NCI-H1930 (cell line): ENCODE measurements around the gene ADAMTS6.
"Not testable (repeated sequence)": the region's sequence is repeated elsewhere in the genome, so short reads cannot be mapped to it uniquely, and the experiment has no call there.

Source experiments
- DNase-seq, 2 experiments: peaks; one replicate each; lab custom pipeline; 2025; lab: John Stamatoyannopoulos, UW

Gene ADAMTS6, protein sequence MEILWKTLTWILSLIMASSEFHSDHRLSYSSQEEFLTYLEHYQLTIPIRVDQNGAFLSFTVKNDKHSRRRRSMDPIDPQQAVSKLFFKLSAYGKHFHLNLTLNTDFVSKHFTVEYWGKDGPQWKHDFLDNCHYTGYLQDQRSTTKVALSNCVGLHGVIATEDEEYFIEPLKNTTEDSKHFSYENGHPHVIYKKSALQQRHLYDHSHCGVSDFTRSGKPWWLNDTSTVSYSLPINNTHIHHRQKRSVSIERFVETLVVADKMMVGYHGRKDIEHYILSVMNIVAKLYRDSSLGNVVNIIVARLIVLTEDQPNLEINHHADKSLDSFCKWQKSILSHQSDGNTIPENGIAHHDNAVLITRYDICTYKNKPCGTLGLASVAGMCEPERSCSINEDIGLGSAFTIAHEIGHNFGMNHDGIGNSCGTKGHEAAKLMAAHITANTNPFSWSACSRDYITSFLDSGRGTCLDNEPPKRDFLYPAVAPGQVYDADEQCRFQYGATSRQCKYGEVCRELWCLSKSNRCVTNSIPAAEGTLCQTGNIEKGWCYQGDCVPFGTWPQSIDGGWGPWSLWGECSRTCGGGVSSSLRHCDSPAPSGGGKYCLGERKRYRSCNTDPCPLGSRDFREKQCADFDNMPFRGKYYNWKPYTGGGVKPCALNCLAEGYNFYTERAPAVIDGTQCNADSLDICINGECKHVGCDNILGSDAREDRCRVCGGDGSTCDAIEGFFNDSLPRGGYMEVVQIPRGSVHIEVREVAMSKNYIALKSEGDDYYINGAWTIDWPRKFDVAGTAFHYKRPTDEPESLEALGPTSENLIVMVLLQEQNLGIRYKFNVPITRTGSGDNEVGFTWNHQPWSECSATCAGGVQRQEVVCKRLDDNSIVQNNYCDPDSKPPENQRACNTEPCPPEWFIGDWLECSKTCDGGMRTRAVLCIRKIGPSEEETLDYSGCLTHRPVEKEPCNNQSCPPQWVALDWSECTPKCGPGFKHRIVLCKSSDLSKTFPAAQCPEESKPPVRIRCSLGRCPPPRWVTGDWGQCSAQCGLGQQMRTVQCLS (N-terminal part only)

DNA sequence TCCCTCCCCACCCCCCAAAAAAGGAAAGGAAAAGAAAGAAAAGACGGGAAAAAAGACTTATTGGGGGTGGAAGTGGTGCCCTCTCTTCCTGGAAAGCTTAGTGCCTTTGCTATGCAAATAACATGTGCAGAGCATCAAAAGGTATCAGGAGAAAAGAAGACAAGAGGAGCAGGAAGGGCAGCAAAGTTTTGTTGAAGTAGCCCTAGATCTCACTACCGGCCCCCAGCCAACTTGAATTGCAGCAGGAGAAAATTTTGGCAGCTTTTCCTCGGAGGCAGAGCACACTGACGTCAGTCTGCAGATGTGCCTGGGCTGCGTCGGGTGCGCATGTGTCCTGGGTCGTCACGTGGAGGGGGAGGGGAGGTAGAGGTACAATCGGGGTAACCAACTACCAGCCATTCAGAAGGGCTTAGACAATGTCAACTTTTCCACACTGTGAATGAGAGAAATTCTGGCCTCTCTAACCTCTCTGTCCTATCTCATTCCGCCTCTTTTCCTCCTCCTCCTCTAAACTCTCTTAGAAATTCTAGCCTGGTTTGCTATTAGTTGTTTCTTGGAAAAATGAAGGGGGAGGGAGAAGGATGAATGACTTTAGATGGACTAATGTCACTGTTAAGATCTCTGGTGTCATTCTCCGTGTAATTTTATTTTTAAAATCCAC lies at the start of gene ADAMTS6:
TSS of gene ADAMTS6 (minus strand) at position 286 of the 661 bp plus-strand sequence. CDS start 8,247 bp downstream, outside the sequence.
- DNase-seq = peak; percentile 10 to 16

DNA sequence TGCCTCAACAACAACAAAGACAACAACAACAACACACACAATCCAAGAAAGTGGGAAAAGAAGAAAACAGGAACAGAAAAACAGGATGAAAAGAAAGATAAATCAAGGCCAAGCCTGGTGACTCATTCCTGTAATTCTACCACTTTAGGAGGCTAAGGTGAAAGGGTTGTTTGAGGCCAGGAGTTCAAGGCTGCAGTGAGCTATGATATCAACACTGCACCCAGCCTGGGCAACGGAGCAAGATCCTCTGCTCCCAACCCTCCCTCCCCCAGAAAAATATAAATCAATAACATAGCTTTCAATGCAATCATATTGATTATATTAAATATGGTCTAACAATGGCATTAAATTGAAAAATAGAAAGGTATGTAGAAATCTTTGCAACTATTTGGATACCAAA lies 49.2 kb upstream of the ADAMTS6 start:
- DNase-seq = no peak

DNA sequence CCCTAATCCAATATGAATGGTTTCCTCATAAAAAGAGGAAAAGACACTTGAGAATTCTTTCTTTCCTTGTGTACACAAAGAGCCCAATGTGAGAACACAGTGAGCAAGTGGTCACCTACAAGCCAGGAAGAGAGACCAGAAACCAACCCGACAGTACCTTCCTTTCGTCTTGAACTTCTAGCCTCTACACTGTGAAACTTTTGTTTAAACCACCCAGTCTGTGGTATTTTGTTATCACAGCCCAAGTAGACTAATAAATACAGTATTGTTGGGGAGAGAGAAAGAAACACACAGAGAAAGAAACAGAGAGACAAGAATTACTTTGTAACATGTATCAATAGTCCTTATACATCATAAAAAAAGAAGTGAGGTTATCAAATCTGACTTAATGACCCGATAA lies 44.0 kb upstream of the ADAMTS6 start:
- DNase-seq = no peak

DNA sequence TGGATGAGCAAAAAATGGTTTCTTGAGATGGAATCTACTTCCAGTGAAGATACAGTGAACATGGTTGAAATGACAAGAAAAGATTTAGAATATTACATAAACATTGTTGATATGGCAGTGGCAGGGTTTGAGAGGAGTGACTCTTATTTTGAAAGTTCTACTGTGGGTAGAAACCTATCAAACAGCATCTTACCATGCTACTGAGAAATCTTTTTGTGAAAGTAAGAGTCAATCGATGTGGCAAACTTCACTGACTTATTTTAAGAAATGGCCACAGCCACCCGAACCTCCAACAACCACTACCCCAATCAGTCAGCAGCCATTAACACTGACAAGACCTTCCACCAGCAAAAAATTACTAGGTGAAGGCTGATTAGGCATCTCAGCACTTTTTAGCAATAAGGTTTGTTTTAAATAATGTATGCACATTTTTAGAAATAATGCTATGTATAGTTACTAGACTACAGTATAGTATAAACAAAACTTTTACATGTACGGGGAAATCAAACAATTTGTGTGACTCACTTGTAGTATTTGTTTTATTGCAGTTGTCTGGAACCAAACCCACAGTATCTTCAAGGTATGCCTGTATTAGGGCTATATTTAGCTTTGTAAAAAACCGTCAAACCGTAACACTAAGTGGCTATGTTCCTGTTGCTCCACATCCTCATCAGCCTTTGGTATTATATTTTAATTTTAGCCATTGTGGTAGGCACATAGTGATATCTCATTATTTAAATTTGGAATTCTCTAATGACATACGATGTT lies 30.6 kb upstream of the ADAMTS6 start:
- no peak for DNase-seq

DNA sequence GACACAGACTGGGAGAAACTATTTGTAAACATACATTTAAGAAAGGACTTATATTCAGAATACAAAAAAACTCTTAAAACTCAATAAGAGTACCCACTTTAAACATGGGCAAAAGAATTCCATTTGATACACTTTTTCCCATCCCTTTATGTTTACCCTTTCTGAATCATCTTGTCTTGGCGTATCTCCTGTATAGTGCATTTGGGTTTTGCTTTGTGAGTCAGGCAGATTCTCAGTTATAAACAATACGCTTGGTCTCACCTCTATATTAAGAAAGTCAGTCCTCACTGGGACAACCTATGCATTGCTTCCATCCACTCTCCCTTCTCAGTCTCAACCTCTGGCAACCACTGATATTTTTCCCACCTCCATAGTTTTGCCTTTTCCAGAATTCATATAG lies 27.3 kb upstream of the ADAMTS6 start:
- no peak for DNase-seq

DNA sequence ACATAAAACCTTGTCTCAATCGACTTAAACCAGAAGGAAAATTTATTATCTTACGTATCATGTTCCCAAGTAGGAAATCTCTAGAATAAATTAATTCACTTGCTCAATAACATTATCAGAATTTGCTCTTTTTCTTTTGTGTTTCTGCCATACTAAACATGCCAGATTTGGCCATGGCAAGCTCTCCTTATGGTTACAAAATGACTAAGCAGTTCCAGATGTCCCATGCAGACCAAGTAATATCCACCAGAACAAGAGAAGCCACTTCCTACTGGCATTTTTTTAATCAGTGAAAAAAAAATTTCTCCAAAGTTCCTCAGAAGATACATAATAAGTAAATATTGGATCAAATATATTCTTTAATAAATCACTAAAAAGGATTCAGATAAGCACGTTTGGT lies 25.2 kb upstream of the ADAMTS6 start:
- DNase-seq = no peak

DNA sequence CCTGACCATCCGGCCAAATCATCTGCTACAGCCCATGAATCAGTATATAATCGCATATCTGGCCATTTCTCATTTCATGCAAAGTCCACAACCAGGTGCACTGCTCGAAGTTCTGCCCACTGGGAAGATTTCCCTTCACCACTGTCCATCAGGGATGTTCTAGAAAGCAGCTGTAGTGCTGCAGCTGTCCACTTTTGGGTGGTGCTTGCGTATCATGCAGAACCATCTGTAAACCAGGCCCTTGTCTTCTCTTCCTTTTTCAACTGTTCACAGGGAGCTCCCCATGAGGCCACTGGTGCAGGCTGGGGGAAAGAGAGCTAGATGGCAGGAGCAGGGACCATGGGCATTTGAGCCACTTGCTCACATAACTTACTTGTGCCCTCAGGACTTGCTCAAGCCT lies 7.4 kb upstream of the ADAMTS6 start:
- no peak for DNase-seq

DNA sequence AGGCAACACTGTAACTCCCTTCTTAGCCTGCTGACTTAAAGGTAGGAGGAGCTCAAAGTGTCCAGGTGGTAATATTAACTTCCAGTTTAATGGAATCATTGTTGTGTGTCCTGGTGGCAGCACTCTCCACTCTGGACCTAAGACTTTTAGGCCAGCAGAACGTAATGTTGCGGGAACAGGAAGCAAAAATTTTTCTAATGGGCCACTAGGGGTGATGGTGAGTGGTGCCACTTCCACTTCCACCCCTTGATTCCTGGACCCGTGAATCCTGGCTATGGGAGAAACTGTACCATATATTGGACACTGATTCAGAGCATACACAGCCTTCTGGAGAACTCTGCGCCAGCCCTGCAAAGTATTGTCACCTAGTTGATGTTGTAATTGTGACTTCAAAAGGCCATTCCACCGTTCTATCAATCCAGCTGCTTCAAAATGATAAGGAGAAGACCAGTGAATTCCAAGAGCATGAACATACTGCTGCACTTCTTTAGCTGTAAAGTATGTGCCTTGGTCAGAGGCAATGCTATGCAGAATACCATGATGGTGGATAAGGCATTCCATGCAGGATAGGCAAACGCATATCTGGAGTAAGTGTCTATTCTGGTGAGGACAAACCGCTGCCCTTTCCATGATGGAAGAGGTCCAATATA lies 6.4 kb upstream of the ADAMTS6 start:
- DNase-seq = not testable (repeated sequence)

DNA sequence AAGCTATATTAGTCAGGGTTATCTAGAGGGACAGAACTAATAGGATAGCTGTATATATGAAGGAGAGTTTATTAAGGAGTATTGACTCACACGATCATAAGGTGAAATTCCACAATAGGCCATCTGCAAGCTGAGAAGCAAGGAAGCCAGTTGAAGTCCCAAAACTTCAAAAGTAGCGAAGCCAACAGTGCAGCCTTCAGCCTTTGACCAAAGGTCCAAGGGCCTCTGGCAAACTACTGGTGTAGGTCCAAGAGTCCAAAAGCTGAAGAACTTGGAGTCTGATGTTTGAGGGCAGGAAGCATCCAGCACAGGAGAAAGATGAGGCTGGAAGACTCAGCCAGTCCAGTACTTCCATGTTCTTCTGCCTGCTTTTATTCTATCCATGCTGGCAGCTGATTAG lies 5.1 kb upstream of the ADAMTS6 start:
- not testable (repeated sequence) for DNase-seq

DNA sequence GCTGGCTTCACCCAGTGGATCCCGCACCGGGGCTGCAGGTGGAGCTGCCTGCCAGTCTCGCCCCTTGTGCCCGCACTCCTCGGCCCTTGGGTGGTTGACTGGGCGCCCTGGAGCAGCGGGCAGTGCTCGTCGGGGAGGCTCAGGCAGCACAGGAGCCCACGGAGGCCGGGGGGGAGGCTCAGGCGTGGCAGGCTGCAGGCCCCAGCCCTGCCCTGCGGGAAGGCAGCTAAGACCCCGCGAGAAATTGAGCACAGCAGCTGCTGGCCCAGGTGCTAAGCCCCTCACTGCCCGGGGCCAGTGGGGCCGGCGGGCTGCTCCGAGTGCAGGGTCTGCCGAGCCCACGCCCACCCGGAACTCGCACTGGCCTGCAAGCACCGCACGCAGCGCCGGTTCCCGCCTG lies 3.7 kb upstream of the ADAMTS6 start:
- DNase-seq = no peak

DNA sequence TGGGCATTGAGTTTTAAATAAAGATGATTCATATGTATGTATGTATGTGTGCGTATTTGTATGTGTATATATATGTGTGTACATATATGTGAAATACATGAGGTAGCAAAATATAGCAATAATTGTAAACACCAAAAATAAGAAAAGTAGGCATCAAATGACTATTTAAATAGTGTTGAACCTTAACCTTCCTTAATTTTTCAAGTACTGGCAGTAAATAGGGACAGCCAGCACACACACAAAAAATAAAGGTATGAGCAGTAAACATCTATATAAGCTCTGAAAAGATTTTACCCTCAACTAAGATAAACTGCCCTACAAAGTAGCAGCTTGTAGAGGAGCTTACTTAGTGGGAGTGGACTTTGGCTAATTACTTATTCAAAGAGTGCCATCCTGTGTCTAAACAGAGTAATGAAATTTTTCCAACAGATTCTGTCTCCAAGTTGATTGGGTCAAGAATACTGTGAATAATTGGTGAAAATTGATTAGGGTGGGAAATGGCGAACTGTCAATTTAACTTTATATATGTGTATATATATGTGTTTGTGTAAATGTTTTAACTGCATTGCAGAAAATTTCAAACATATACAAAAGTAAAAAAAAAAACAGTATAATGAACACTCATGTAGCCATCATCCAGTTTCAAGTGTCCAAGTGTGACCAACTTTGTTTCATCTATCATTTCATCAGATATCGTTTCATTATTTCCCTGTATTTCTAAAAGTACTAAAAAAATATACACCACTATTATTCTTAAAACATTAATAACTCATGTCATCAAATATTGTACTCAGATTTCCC lies 2.0 kb upstream of the ADAMTS6 start:
- peak in 1 of 2 experiments; percentile 22 for DNase-seq

DNA sequence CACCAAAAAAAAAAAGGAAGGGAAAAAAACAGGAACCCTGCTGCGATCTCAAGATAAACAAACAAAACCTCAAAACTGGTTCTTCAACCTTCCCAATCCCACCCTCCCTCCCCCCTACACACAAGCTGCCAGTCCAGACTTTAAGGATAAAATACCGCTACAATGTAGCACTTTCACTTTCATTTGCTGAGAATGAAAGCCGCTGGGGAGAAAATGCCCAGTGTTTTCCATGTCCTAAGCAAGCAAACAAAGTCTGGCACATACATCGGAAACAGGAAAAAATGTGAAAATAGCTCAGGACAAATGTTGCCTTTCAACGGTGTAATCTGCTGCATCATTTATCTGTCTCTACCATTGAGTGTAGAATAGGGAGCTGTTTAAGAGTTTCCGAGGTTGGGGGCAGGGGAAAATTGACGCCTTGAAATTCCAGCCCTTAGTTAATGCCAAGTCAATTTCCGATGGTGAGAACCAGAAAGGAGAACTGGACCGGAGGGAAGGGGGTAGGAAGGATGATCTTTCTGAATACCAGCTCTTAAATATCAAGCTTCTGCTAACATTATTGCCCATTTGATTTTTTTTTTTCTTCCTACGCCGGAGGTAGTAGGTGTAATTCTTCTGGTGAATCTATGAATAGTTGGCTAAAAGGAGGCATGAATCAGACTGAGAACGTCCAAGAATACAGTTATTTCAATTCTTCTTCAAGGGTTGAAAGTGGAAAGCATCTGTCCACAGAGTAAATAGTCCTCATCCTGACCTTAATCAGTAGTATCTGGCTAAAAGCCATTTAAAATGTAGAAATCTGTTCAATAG lies 1.2 kb upstream of the ADAMTS6 start:
- no peak for DNase-seq

DNA sequence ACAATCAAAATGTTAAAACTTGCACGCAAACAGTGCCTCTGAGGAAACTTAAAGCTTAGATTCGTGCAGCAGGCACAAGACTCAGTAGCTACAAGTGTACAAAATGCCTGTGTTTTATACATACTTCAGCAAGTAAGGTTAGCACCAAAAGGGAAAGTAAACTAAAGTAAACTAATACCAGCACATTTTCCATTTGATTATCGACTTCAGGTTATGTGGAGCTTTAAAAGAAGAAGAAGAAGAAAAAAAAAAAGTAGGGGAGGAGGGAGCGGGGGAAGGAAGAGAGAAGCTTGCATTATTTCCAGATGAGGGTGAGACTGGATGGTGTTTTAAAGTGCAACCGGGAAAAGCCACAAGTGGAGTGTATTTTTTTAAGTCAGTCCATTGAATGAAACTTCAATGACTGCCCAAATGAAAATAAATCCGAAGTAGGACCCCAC lies 596 bp upstream of the ADAMTS6 start:
- no peak for DNase-seq

DNA sequence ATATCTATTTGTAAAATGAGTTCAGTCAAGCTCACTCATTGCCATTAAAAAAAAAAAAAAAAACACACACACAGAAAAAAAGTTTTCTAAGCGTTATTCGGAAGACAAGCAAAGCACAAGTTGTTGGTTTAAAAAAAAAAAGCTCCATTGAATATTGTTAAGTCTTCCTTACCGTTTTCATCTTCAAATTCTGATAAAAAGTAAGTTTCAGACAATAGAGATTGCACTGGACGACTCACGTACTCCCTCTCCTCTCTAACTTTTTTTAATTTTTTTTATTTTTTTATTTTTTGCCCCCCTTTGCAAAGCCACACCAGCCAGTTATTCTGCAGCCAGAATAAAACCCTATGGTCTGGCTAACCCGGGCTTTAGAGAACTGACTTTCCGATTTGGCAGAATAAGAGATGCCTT lies 544 bp downstream of the ADAMTS6 start:
- DNase-seq = no peak

DNA sequence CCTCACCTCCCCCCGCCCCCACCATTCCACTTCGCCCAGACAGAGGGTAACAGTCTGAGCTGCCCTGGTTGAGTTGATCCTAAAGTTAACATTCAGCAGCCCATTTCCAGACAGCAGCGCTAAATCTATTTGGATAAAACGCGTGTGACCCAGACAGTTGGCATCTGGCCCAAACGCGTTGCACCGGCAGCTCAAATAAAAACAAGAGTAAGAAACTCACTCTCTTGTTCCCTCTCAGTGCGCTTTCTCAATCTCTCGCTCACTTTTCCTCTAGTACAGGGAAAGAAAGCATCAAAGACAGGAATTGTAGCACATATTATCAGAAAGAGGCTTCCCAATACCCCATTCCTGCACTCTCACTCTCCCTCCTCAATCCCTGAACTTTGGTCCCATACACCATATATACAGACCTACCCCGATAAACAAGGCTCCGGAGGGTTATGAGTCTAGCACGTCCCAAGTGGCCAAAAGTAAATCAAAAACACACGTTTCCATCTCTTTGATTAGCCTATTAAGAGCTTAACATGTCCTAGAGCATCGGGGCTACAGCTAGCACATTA lies 1.3 kb downstream of the ADAMTS6 start:
- DNase-seq = no peak

DNA sequence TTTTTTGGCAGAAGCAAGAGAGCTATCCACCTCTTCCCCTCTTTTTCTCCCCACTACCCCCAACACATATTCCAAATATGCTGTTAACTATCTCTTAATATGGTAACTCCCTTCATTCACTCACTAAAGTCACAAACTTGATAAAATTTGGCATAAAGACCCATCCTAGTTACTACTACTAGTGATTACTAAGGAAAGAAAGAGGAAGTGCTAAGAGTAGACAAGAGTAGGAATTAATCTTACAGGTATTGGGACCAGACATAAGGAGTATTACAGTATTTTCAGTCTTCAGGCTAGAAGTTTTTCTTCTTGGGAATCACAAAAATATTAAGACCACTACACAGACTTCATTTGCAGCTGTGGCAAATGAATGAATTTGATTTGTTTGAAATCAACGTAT lies 2.2 kb downstream of the ADAMTS6 start:
- no peak for DNase-seq

DNA sequence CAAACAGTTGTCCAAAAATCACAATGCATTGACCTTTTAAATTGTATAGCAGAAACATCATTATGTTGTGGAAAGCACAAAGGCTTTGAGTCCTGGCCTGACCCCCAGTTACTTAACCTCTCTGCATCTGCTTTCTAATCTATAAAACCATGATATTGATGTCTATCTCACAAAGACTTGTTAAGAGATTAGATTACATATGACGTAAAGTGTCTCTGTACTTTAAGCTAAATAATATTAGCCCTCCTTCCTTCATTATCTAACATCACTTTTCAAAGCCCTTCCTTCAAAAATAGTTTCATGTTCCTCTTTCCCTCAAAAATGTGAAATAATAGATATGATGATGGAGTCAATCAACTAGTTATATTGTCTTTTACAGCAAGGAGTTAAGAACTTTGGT lies 3.4 kb downstream of the ADAMTS6 start:
- DNase-seq = no peak

DNA sequence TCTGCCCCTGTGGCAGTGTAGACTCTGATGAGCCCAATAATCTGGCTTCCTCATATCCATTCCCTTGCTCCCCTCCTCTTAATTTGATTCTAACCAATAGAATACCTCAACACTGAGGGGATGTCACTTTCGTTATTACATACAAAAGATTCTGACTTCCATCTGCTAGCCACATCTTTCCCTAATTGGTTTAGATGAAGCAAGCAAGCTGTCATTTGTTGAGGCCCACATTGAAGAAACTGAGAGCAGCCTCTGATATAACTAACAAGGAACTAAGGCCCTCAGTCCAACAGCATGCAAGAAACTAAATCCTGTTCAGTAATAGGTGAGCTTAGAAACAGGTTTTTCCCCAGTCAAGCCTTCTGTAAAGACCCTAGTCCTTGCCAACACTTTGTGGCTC lies 5.8 kb downstream of the ADAMTS6 start:
- DNase-seq = no peak

DNA sequence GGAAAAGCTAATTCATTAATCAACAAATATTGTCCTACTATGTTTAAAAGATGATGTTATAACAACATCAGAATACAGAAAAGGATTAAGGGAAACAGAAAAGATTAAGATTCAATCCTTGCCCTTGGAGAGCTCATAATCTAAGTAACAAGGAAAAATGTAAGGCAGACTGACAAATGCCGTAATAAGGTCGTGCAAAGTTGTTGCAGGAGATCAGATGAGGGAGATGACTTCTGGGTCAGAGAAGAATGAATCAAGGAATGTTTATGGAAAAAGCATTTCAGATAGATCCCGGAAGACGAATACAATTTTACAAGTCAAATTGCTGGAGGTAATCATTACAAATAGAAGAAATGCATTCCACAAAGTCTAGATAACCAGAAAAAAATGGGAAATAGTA lies 6.4 kb downstream of the ADAMTS6 start:
- no peak for DNase-seq
